Neuron (in vitro differentiated cells): ENCODE measurements around the gene CTNNBIP1.

Experiments used
- H2AFZ ChIP-seq: one replicate; pipeline ENCODE4 v1.6.1; 2013; ENCODE audit warnings: low read depth, mild to moderate bottlenecking, inconsistent platforms, low read length, moderate library complexity
- H3K27me3 ChIP-seq: one replicate; pipeline ENCODE4 v1.6.1; 2013; ENCODE audit warnings: low read length; ENCODE audit not compliant: insufficient read depth
- H3K36me3 ChIP-seq: one replicate; pipeline ENCODE4 v1.6.1; 2013; ENCODE audit warnings: low read length; ENCODE audit not compliant: insufficient read depth
- H3K4me1 ChIP-seq: one replicate; pipeline ENCODE4 v1.6.1; 2013; ENCODE audit warnings: low read length; ENCODE audit not compliant: insufficient read depth
- H3K4me3 ChIP-seq: 2 replicates; pipeline ENCODE4 v1.5.1; 2013; ENCODE audit warnings: mild to moderate bottlenecking, low read length, moderate library complexity
- H3K9me3 ChIP-seq: one replicate; pipeline ENCODE4 v1.6.1; 2013; ENCODE audit warnings: low read length

CTNNBIP1 gene

GRCh38 chr1:9842073-9842711 is 67.9 kb downstream of the CTNNBIP1 start:
- no peaks in the 10 kb centered on the region for H3K9me3 ChIP-seq
- H3K27me3 ChIP-seq, result no peaks in the 10 kb centered on the region
- H3K4me3 ChIP-seq, result no peak overlapping the region
- H2AFZ ChIP-seq, result no peak overlapping the region
- H3K4me1 ChIP-seq, result no peaks in the 10 kb centered on the region
- no peaks in the 10 kb centered on the region for H3K36me3 ChIP-seq

- H3K27me3 ChIP-seq, result no peaks in the 10 kb centered on the region
- H2AFZ ChIP-seq, result no peak overlapping the region
- H3K36me3 ChIP-seq, result no peaks in the 10 kb centered on the region
- H3K4me1 ChIP-seq, result peaks cover 1% of the 10 kb centered on the region
- H3K9me3 ChIP-seq, result no peaks in the 10 kb centered on the region
- H3K4me3 ChIP-seq, result no peak overlapping the region
Measured at GRCh38 chr1:9841460-9841859, 68.6 kb downstream of the CTNNBIP1 start.

GRCh38 chr1:9840176-9840575 is 69.9 kb downstream of the CTNNBIP1 start:
- Histone ChIP-seq H3K9me3 (no peaks in the 10 kb centered on the region), H3K27me3 (no peaks in the 10 kb centered on the region), H2AFZ (no peak overlapping the region), H3K4me3 (no peak overlapping the region), H3K36me3 (no peaks in the 10 kb centered on the region), H3K4me1 (peaks cover 13% of the 10 kb centered on the region)

GRCh38 chr1:9838946-9839345 is 71.1 kb downstream of the CTNNBIP1 start:
- Histone ChIP-seq H3K27me3 (no peaks in the 10 kb centered on the region), H3K4me3 (no peak overlapping the region), H3K9me3 (no peaks in the 10 kb centered on the region), H3K4me1 (peaks cover 15% of the 10 kb centered on the region), H2AFZ (no peak overlapping the region), H3K36me3 (no peaks in the 10 kb centered on the region)

- Histone ChIP-seq H3K4me3 (no peak overlapping the region), H2AFZ (no peak overlapping the region), H3K36me3 (no peaks in the 10 kb centered on the region), H3K4me1 (peaks cover 15% of the 10 kb centered on the region), H3K27me3 (no peaks in the 10 kb centered on the region), H3K9me3 (no peaks in the 10 kb centered on the region)
Measured at GRCh38 chr1:9836632-9836960, 73.5 kb downstream of the CTNNBIP1 start.

- peak overlapping the region; percentile 72 for H2AFZ ChIP-seq
- H3K27me3 ChIP-seq, result no peaks in the 10 kb centered on the region
- H3K36me3 ChIP-seq, result no peaks in the 10 kb centered on the region
- peak overlapping the region; percentile 31 for H3K4me3 ChIP-seq
- H3K9me3 ChIP-seq, result no peaks in the 10 kb centered on the region
- peaks cover 15% of the 10 kb centered on the region for H3K4me1 ChIP-seq
Measured at GRCh38 chr1:9835758-9836631, 74.1 kb downstream of the CTNNBIP1 start.

- peak overlapping the region; percentile 72 for H2AFZ ChIP-seq
- H3K9me3 ChIP-seq, result no peaks in the 10 kb centered on the region
- H3K4me3 ChIP-seq, result peak overlapping the region; percentile 31
- H3K27me3 ChIP-seq, result no peaks in the 10 kb centered on the region
- H3K4me1 ChIP-seq, result peaks cover 15% of the 10 kb centered on the region
- H3K36me3 ChIP-seq, result no peaks in the 10 kb centered on the region
Measured at GRCh38 chr1:9835404-9835757, 74.7 kb downstream of the CTNNBIP1 start.

GRCh38 chr1:9833632-9834031 is 76.4 kb downstream of the CTNNBIP1 start:
- H3K27me3 ChIP-seq, result no peaks in the 10 kb centered on the region
- H2AFZ ChIP-seq, result no peak overlapping the region
- H3K4me3 ChIP-seq, result no peak overlapping the region
- peaks cover 15% of the 10 kb centered on the region for H3K4me1 ChIP-seq
- no peaks in the 10 kb centered on the region for H3K36me3 ChIP-seq
- no peaks in the 10 kb centered on the region for H3K9me3 ChIP-seq

- Histone ChIP-seq H2AFZ (no peak overlapping the region), H3K36me3 (no peaks in the 10 kb centered on the region), H3K27me3 (no peaks in the 10 kb centered on the region), H3K9me3 (no peaks in the 10 kb centered on the region), H3K4me1 (peaks cover 6% of the 10 kb centered on the region), H3K4me3 (no peak overlapping the region)
Measured at GRCh38 chr1:9827558-9828185, 82.4 kb downstream of the CTNNBIP1 start.

GRCh38 chr1:9826616-9827015 is 83.5 kb downstream of the CTNNBIP1 start:
- Histone ChIP-seq H3K27me3 (no peaks in the 10 kb centered on the region), H3K9me3 (no peaks in the 10 kb centered on the region), H3K4me3 (no peak overlapping the region)

GRCh38 chr1:9826087-9826486 is 84.0 kb downstream of the CTNNBIP1 start:
- Histone ChIP-seq H3K4me1 (peaks cover 19% of the 10 kb centered on the region), H2AFZ (no peak overlapping the region), H3K27me3 (no peaks in the 10 kb centered on the region), H3K9me3 (no peaks in the 10 kb centered on the region), H3K4me3 (no peak overlapping the region), H3K36me3 (no peaks in the 10 kb centered on the region)

More at GRCh38 chr1:9826616-9827015, 83.5 kb downstream of the CTNNBIP1 start:
- Histone ChIP-seq H3K36me3 (no peaks in the 10 kb centered on the region), H3K4me1 (peaks cover 15% of the 10 kb centered on the region), H2AFZ (no peak overlapping the region)

- Histone ChIP-seq H3K4me1 (peaks cover 24% of the 10 kb centered on the region), H2AFZ (no peak overlapping the region), H3K9me3 (no peaks in the 10 kb centered on the region), H3K36me3 (no peaks in the 10 kb centered on the region), H3K4me3 (no peak overlapping the region), H3K27me3 (no peaks in the 10 kb centered on the region)
Measured at GRCh38 chr1:9825093-9826074, 84.7 kb downstream of the CTNNBIP1 start.
